HEK293 (cell line): ENCODE data around the gene GTPBP3.

Source experiments
- CTCF ChIA-PET: fragments of 350-600 bp; formaldehyde crosslinking; extraction: SDS; loops from one replicate; lab custom pipeline; 2021; ENCODE audit warnings: antibody characterized with exemption; lab: Yijun Ruan, JAX
- POLR2A ChIA-PET: fragments of 300-600 bp; formaldehyde crosslinking; extraction: SDS; loops from one replicate; lab custom pipeline; 2020; ENCODE audit warnings: antibody characterized with exemption, inconsistent platforms; lab: Yijun Ruan, JAX
- H3K27ac ChIP-seq: fragments of 200-500 bp; sonication (Bioruptor generic); 2 replicates; pipeline ENCODE4 v1.5.1; 2014; ENCODE audit warnings: low read depth, low read length, control low read depth, inconsistent platforms; ENCODE audit errors: extremely low read depth
- H3K36me3 ChIP-seq, 2 experiments: fragments of 200-500 bp in 1 of 2; sonication (Bioruptor generic) in 1 of 2; 1 replicate in 1 of 2; 2 replicates in 1 of 2; pipeline ENCODE4 v1.5.1; 2014 to 2017; ENCODE audit warnings: inconsistent platforms in 2 of 2, low read length in 2 of 2; ENCODE audit not compliant: control insufficient read depth in 2 of 2, insufficient read depth in 1 of 2
- H3K4me1 ChIP-seq: fragments of 200-500 bp; sonication (Bioruptor generic); 2 replicates; pipeline ENCODE4 v1.5.1; 2014; ENCODE audit warnings: mild to moderate bottlenecking, low read length, inconsistent platforms; ENCODE audit not compliant: control insufficient read depth, insufficient read depth
- H3K4me3 ChIP-seq: 2 replicates; pipeline ENCODE4 v1.5.1; 2011; ENCODE audit warnings: low read depth, mild to moderate bottlenecking, control low read depth, low read length, moderate library complexity
- H3K9me3 ChIP-seq: fragments of 200-500 bp; sonication (Bioruptor generic); 2 replicates; pipeline ENCODE4 v1.5.1; 2014; ENCODE audit warnings: low read depth, low read length, inconsistent platforms; ENCODE audit not compliant: control insufficient read depth, insufficient read depth
- GLI2 ChIP-seq: fragments of 450-650 bp; formaldehyde crosslinking; IDR thresholded peaks from 2 replicates; pipeline ENCODE4; 2017; ENCODE audit warnings: missing biosample characterization, missing genetic modification characterization, low read depth, borderline replicate concordance
- KLF7 ChIP-seq: fragments of 450-650 bp; formaldehyde crosslinking; IDR thresholded peaks from 2 replicates; pipeline ENCODE4 v1.5.1; 2016; ENCODE audit warnings: missing biosample characterization, missing genetic modification characterization, borderline replicate concordance
- PRDM1 ChIP-seq: fragments of 450-650 bp; formaldehyde crosslinking; IDR thresholded peaks from 2 replicates; pipeline ENCODE4; 2016; ENCODE audit warnings: missing biosample characterization, missing genetic modification characterization
- ZBTB1 ChIP-seq: fragments of 450-650 bp; formaldehyde crosslinking; IDR thresholded peaks from 2 replicates; pipeline ENCODE4 v1.5.1; 2016; ENCODE audit warnings: missing biosample characterization, missing genetic modification characterization
- ZFHX2 ChIP-seq: fragments of 450-650 bp; formaldehyde crosslinking; conservative IDR thresholded peaks from 2 replicates; pipeline ENCODE4 v1.5.1; 2016; ENCODE audit warnings: missing biosample characterization, missing genetic modification characterization
- ZNF10 ChIP-seq: fragments of 450-650 bp; formaldehyde crosslinking; IDR thresholded peaks from 2 replicates; pipeline ENCODE4 v1.5.1; 2017; ENCODE audit warnings: missing biosample characterization, missing genetic modification characterization
- ZNF169 ChIP-seq: fragments of 450-650 bp; formaldehyde crosslinking; IDR thresholded peaks from 2 replicates; pipeline ENCODE4 v1.5.1; 2016; ENCODE audit warnings: missing biosample characterization, missing genetic modification characterization
- ZNF184 ChIP-seq: fragments of 450-650 bp; IDR thresholded peaks from 2 replicates; pipeline ENCODE4 v1.5.1; 2018; ENCODE audit warnings: missing biosample characterization, mild to moderate bottlenecking, missing genetic modification characterization
- ZNF221 ChIP-seq: fragments of 450-650 bp; formaldehyde crosslinking; IDR thresholded peaks from 2 replicates; pipeline ENCODE4 v1.5.1; 2017; ENCODE audit warnings: missing biosample characterization, missing genetic modification characterization, borderline replicate concordance
- ZNF223 ChIP-seq: fragments of 450-650 bp; formaldehyde crosslinking; IDR thresholded peaks from 2 replicates; pipeline ENCODE4 v1.5.1; 2016; ENCODE audit warnings: missing biosample characterization, missing genetic modification characterization
- ZNF23 ChIP-seq: fragments of 450-650 bp; formaldehyde crosslinking; IDR thresholded peaks from 2 replicates; pipeline ENCODE4 v1.5.1; 2016; ENCODE audit warnings: missing biosample characterization, missing genetic modification characterization, borderline replicate concordance
- ZNF561 ChIP-seq: fragments of 450-650 bp; IDR thresholded peaks from 2 replicates; pipeline ENCODE4 v1.5.1; 2018; ENCODE audit warnings: missing biosample characterization, missing genetic modification characterization, borderline replicate concordance
- ZNF600 ChIP-seq: fragments of 450-650 bp; formaldehyde crosslinking; IDR thresholded peaks from 2 replicates; pipeline ENCODE4 v1.5.1; 2016; ENCODE audit warnings: missing biosample characterization, missing genetic modification characterization
- ZNF654 ChIP-seq: fragments of 450-650 bp; formaldehyde crosslinking; IDR thresholded peaks from 2 replicates; pipeline ENCODE4 v1.5.1; 2016; ENCODE audit warnings: low read depth, missing biosample characterization, missing genetic modification characterization
- ZNF677 ChIP-seq: fragments of 450-650 bp; IDR thresholded peaks from 2 replicates; pipeline ENCODE4 v1.5.0; 2018; ENCODE audit warnings: missing biosample characterization, mild to moderate bottlenecking, missing genetic modification characterization, moderate library complexity
- ZNF76 ChIP-seq: fragments of 450-650 bp; formaldehyde crosslinking; IDR thresholded peaks from 2 replicates; pipeline ENCODE4; 2016; ENCODE audit warnings: low read depth, missing biosample characterization, missing genetic modification characterization, borderline replicate concordance
- TF ChIP-seq, protein P1 (sequence below): fragments of 450-650 bp; formaldehyde crosslinking; IDR thresholded peaks from 2 replicates; pipeline ENCODE4 v1.5.1; 2016; ENCODE audit warnings: missing biosample characterization, missing genetic modification characterization
- TF ChIP-seq, protein P2 (sequence below): fragments of 450-650 bp; formaldehyde crosslinking; IDR thresholded peaks from 2 replicates; pipeline ENCODE4 v1.5.1; 2016; ENCODE audit warnings: missing biosample characterization, missing genetic modification characterization
- TF ChIP-seq, protein P3 (sequence below): fragments of 450-650 bp; formaldehyde crosslinking; IDR thresholded peaks from 2 replicates; pipeline ENCODE4 v1.5.1; 2016; ENCODE audit warnings: missing biosample characterization, missing genetic modification characterization
- TF ChIP-seq, protein P4 (sequence below): fragments of 450-650 bp; formaldehyde crosslinking; IDR thresholded peaks from 2 replicates; pipeline ENCODE4 v1.5.1; 2016; ENCODE audit warnings: missing biosample characterization, missing genetic modification characterization
- TF ChIP-seq, protein P5 (sequence below): fragments of 450-650 bp; formaldehyde crosslinking; IDR thresholded peaks from 2 replicates; pipeline ENCODE4 v1.5.1; 2017; ENCODE audit warnings: missing biosample characterization, missing genetic modification characterization
- TF ChIP-seq, protein P6 (sequence below): IDR thresholded peaks from 2 replicates; pipeline ENCODE4 v1.6.1; 2011; ENCODE audit warnings: mild to moderate bottlenecking, low read depth, low read length, borderline replicate concordance
- TF ChIP-seq, protein P7 (sequence below): sonication (generic); formaldehyde crosslinking; IDR thresholded peaks from 2 replicates; pipeline ENCODE4 v1.8.1; 2022; ENCODE audit warnings: mild to moderate bottlenecking, moderate library complexity, missing genetic modification reagents

The GTPBP3 gene

DNA sequence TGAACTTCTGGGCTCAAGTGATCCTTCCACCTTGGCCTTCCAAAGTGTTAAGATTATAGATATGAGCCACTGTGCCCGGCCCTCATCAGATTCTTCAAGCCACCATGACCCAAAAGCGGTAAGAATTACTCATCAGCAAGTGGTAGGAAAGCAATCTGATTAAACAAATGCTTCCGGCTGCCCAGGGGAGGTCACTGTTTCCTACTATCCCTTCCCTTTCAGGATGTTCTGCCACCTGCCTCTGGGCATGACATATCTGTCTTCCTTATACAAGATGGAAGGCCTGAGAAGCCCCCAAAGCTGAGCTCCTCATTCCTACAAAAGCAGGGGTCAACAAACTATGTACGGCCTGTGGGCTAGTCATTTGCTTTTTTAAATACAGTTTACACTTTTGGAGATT is 41.1 kb upstream of the GTPBP3 start:
- H3K27ac ChIP-seq: no peak overlapping the region
- peak; percentile 70 for TF ChIP-seq ZNF600 (tag by site-specific recombination)
- no peak for TF ChIP-seq ZNF23 (tag by site-specific recombination)
- TF ChIP-seq, protein P1, sequence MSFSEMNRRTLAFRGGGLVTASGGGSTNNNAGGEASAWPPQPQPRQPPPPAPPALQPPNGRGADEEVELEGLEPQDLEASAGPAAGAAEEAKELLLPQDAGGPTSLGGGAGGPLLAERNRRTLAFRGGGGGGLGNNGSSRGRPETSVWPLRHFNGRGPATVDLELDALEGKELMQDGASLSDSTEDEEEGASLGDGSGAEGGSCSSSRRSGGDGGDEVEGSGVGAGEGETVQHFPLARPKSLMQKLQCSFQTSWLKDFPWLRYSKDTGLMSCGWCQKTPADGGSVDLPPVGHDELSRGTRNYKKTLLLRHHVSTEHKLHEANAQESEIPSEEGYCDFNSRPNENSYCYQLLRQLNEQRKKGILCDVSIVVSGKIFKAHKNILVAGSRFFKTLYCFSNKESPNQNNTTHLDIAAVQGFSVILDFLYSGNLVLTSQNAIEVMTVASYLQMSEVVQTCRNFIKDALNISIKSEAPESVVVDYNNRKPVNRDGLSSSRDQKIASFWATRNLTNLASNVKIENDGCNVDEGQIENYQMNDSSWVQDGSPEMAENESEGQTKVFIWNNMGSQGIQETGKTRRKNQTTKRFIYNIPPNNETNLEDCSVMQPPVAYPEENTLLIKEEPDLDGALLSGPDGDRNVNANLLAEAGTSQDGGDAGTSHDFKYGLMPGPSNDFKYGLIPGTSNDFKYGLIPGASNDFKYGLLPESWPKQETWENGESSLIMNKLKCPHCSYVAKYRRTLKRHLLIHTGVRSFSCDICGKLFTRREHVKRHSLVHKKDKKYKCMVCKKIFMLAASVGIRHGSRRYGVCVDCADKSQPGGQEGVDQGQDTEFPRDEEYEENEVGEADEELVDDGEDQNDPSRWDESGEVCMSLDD (tag by site-specific recombination): no peak
- TF ChIP-seq GLI2 (tag by site-specific recombination): no peak
- no peak for TF ChIP-seq ZNF561 (tag by site-specific recombination)
- TF ChIP-seq, protein P2, sequence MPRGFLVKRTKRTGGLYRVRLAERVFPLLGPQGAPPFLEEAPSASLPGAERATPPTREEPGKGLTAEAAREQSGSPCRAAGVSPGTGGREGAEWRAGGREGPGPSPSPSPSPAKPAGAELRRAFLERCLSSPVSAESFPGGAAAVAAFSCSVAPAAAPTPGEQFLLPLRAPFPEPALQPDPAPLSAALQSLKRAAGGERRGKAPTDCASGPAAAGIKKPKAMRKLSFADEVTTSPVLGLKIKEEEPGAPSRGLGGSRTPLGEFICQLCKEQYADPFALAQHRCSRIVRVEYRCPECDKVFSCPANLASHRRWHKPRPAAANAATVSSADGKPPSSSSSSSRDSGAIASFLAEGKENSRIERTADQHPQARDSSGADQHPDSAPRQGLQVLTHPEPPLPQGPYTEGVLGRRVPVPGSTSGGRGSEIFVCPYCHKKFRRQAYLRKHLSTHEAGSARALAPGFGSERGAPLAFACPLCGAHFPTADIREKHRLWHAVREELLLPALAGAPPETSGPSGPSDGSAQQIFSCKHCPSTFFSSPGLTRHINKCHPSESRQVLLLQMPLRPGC (tag by site-specific recombination): no peak
- TF ChIP-seq ZNF223: no peak
- no peak for TF ChIP-seq ZNF169 (tag by site-specific recombination)
- TF ChIP-seq, protein P3, sequence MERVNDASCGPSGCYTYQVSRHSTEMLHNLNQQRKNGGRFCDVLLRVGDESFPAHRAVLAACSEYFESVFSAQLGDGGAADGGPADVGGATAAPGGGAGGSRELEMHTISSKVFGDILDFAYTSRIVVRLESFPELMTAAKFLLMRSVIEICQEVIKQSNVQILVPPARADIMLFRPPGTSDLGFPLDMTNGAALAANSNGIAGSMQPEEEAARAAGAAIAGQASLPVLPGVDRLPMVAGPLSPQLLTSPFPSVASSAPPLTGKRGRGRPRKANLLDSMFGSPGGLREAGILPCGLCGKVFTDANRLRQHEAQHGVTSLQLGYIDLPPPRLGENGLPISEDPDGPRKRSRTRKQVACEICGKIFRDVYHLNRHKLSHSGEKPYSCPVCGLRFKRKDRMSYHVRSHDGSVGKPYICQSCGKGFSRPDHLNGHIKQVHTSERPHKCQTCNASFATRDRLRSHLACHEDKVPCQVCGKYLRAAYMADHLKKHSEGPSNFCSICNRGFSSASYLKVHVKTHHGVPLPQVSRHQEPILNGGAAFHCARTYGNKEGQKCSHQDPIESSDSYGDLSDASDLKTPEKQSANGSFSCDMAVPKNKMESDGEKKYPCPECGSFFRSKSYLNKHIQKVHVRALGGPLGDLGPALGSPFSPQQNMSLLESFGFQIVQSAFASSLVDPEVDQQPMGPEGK: no peak
- TF ChIP-seq ZNF10: 0 out of 2 replicates have a peak, but pooled peaks have one; percentile 11
- no peak for TF ChIP-seq ZNF677 (tag by site-specific recombination)
- TF ChIP-seq PRDM1 (tag by site-specific recombination): peak; percentile 34; the same call in 1 of the 2 replicates
- no peak for TF ChIP-seq ZFHX2 (tag by site-specific recombination)
- peak; percentile 40 for TF ChIP-seq ZNF654
- no peak for TF ChIP-seq ZNF76 (tag by site-specific recombination)
- TF ChIP-seq ZNF221 (tag by site-specific recombination): no peak
- TF ChIP-seq, protein P4, sequence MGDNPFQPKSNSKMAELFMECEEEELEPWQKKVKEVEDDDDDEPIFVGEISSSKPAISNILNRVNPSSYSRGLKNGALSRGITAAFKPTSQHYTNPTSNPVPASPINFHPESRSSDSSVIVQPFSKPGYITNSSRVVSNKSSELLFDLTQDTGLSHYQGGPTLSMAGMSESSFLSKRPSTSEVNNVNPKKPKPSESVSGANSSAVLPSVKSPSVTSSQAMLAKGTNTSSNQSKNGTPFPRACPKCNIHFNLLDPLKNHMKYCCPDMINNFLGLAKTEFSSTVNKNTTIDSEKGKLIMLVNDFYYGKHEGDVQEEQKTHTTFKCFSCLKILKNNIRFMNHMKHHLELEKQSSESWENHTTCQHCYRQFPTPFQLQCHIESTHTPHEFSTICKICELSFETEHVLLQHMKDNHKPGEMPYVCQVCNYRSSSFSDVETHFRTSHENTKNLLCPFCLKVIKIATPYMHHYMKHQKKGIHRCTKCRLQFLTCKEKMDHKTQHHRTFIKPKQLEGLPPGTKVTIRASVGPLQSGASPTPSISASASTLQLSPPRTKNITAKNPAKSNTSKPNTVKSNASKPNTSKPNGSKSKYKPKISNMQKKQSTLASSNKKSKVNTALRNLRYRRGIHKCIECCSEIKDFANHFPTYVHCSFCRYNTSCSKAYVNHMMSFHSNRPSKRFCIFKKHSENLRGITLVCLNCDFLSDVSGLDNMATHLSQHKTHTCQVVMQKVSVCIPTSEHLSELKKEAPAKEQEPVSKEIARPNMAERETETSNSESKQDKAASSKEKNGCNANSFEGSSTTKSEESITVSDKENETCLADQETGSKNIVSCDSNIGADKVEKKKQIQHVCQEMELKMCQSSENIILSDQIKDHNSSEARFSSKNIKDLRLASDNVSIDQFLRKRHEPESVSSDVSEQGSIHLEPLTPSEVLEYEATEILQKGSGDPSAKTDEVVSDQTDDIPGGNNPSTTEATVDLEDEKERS (tag by site-specific recombination): no peak
- TF ChIP-seq, protein P5, sequence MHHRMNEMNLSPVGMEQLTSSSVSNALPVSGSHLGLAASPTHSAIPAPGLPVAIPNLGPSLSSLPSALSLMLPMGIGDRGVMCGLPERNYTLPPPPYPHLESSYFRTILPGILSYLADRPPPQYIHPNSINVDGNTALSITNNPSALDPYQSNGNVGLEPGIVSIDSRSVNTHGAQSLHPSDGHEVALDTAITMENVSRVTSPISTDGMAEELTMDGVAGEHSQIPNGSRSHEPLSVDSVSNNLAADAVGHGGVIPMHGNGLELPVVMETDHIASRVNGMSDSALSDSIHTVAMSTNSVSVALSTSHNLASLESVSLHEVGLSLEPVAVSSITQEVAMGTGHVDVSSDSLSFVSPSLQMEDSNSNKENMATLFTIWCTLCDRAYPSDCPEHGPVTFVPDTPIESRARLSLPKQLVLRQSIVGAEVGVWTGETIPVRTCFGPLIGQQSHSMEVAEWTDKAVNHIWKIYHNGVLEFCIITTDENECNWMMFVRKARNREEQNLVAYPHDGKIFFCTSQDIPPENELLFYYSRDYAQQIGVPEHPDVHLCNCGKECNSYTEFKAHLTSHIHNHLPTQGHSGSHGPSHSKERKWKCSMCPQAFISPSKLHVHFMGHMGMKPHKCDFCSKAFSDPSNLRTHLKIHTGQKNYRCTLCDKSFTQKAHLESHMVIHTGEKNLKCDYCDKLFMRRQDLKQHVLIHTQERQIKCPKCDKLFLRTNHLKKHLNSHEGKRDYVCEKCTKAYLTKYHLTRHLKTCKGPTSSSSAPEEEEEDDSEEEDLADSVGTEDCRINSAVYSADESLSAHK: no peak
- no peak for TF ChIP-seq ZBTB1 (tag by site-specific recombination)
- no peak for TF ChIP-seq ZNF184 (tag by site-specific recombination)
- TF ChIP-seq, protein P6, sequence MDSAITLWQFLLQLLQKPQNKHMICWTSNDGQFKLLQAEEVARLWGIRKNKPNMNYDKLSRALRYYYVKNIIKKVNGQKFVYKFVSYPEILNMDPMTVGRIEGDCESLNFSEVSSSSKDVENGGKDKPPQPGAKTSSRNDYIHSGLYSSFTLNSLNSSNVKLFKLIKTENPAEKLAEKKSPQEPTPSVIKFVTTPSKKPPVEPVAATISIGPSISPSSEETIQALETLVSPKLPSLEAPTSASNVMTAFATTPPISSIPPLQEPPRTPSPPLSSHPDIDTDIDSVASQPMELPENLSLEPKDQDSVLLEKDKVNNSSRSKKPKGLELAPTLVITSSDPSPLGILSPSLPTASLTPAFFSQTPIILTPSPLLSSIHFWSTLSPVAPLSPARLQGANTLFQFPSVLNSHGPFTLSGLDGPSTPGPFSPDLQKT: no peak
- TF ChIP-seq KLF7: no peak
- TF ChIP-seq, protein P7, sequence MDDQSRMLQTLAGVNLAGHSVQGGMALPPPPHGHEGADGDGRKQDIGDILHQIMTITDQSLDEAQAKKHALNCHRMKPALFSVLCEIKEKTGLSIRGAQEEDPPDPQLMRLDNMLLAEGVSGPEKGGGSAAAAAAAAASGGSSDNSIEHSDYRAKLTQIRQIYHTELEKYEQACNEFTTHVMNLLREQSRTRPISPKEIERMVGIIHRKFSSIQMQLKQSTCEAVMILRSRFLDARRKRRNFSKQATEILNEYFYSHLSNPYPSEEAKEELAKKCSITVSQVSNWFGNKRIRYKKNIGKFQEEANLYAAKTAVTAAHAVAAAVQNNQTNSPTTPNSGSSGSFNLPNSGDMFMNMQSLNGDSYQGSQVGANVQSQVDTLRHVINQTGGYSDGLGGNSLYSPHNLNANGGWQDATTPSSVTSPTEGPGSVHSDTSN (CRISPR knock-in tag): no peak

More for the DNA sequence above, 41.1 kb upstream of the GTPBP3 start:
- POLR2A ChIA-PET: interaction anchor here (0.6 kb wide), 1 partner anchor 9 kb away, joined by 3 read pairs; no protein-coding TSS in a partner anchor
- Histone ChIP-seq H3K9me3 (no peaks in the 10 kb centered on the region), H3K36me3 (peaks cover 0 to 53% of the 10 kb centered on the region in 2 experiments; a peak in 2 of 3 replicates), H3K4me3 (no peak overlapping the region), H3K4me1 (no peaks in the 10 kb centered on the region)
- CTCF ChIA-PET: interaction anchor here (0.6 to 2.1 kb wide), 5 partner anchors 9 to 233 kb away, joined by 3 to 10 read pairs (median 4); partner anchors contain the start of gene MRPL34
